ENCODE results near the gene ZG16. TPM values are rescaled to one million over a fixed set of nuclear protein-coding genes. Genes with fewer than 3 reads are reported as not detected.
"Not testable (repeated sequence)": the region's sequence is repeated elsewhere in the genome, so short reads cannot be mapped to it uniquely, and the experiment has no call there.

The ZG16 gene
- polyA plus RNA-seq, 1 donor from 2014 or later, result not detected

DNA sequence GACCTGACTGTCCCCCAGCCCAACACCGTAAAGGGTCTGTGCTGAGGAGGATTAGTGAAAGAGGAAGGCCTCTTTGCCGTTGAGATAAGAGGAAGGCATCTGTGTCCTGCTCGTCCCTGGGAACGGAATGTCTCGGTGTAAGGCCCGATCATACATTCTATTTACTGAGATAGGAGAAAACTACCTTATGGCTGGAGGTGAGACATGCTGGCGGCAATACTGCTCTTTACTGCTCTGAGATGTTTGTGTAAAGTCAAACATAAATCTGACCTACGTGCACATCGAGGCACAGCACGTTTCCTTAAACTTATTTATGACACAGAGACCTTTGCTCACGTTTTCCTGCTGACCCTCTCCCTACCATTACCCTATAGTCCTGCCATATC is 37.4 kb upstream of the ZG16 start:
- not testable (repeated sequence) for H3K27me3 ChIP-seq (ENCODE audit: insufficient read depth, low read depth, low read length); H3K9me2 ChIP-seq (ENCODE audit: insufficient read depth, low read length); H3K36me3 ChIP-seq (ENCODE audit: insufficient read depth, low read length); H3K9me3 ChIP-seq (ENCODE audit: low read length); H3F3A ChIP-seq (ENCODE audit: insufficient read depth, low read length, poor library complexity, severe bottlenecking); H2AFZ ChIP-seq (ENCODE audit: low read depth, low read length); H3K4me2 ChIP-seq (ENCODE audit: low read length); H3K27ac ChIP-seq (ENCODE audit: low read length); H3K4me3 ChIP-seq (ENCODE audit: low read length); H3K79me2 ChIP-seq (replicated peaks; ENCODE audit: insufficient read depth, low read length); H4K20me1 ChIP-seq (ENCODE audit: insufficient read depth); H3K9ac ChIP-seq (ENCODE audit: low read length)

DNA sequence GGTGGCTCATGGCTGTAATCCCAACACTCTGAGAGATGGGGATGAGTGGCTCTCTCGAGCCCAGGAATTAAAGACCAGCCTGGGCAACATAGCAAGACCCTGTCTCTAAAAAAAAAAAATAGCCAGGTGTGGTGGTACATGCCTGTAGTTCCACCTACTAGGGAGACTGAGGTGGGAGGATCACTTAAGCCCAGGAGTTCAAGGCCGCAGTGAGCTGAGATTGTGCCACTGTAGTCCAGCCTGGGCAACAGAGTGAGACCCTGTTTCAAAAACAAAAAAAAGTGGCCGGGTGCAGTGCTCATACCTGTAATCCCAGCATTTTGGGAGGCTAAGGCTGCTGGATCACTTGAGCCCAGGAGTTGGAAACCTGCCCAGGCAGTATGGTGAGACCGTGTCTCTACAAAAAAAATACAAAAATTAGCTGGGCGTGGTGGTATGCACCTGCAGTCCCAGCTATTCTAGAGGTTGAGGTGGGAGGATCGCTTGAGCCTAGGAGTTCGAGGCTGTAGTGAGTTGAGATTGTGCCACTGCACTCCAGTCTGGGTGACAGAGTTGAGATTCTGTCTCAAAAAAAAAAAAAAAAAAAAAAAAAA is 35.3 kb upstream of the ZG16 start:
- Histone ChIP-seq H3K9ac (ENCODE audit: low read length) (no peak overlapping the region), H3K36me3 (ENCODE audit: insufficient read depth, low read length) (no peaks in the 10 kb centered on the region), H3K79me2 (replicated peaks; ENCODE audit: insufficient read depth, low read length) (no peaks in the 10 kb centered on the region), H4K20me1 (ENCODE audit: insufficient read depth) (no peaks in the 10 kb centered on the region), H3K4me2 (ENCODE audit: low read length) (no peak overlapping the region), H3K4me3 (ENCODE audit: low read length) (no peak overlapping the region), H3K9me2 (ENCODE audit: insufficient read depth, low read length) (no peaks in the 10 kb centered on the region), H3K27me3 (ENCODE audit: insufficient read depth, low read depth, low read length) (no peaks in the 10 kb centered on the region), H3K27ac (ENCODE audit: low read length) (no peak overlapping the region), H3K9me3 (ENCODE audit: low read length) (no peaks in the 10 kb centered on the region), H2AFZ (ENCODE audit: low read depth, low read length) (no peak overlapping the region), H3F3A (ENCODE audit: insufficient read depth, low read length, poor library complexity, severe bottlenecking) (no peaks in the 10 kb centered on the region)
- TF ChIP-seq RAD21 (conservative IDR thresholded peaks at IDR 0.05), result no peak
- no peak for TF ChIP-seq POLR2AphosphoS5 (IDR thresholded peaks at IDR 0.05)
- TF ChIP-seq SMC3 (conservative IDR thresholded peaks at IDR 0.05; ENCODE audit: poor library complexity), result no peak
- TF ChIP-seq EP300 (conservative IDR thresholded peaks at IDR 0.05; ENCODE audit: poor library complexity, severe bottlenecking), result no peak
- TF ChIP-seq, protein P1, sequence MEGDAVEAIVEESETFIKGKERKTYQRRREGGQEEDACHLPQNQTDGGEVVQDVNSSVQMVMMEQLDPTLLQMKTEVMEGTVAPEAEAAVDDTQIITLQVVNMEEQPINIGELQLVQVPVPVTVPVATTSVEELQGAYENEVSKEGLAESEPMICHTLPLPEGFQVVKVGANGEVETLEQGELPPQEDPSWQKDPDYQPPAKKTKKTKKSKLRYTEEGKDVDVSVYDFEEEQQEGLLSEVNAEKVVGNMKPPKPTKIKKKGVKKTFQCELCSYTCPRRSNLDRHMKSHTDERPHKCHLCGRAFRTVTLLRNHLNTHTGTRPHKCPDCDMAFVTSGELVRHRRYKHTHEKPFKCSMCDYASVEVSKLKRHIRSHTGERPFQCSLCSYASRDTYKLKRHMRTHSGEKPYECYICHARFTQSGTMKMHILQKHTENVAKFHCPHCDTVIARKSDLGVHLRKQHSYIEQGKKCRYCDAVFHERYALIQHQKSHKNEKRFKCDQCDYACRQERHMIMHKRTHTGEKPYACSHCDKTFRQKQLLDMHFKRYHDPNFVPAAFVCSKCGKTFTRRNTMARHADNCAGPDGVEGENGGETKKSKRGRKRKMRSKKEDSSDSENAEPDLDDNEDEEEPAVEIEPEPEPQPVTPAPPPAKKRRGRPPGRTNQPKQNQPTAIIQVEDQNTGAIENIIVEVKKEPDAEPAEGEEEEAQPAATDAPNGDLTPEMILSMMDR (IDR thresholded peaks at IDR 0.05; ENCODE audit: poor library complexity, severe bottlenecking), result no peak
- TF ChIP-seq, protein P2, sequence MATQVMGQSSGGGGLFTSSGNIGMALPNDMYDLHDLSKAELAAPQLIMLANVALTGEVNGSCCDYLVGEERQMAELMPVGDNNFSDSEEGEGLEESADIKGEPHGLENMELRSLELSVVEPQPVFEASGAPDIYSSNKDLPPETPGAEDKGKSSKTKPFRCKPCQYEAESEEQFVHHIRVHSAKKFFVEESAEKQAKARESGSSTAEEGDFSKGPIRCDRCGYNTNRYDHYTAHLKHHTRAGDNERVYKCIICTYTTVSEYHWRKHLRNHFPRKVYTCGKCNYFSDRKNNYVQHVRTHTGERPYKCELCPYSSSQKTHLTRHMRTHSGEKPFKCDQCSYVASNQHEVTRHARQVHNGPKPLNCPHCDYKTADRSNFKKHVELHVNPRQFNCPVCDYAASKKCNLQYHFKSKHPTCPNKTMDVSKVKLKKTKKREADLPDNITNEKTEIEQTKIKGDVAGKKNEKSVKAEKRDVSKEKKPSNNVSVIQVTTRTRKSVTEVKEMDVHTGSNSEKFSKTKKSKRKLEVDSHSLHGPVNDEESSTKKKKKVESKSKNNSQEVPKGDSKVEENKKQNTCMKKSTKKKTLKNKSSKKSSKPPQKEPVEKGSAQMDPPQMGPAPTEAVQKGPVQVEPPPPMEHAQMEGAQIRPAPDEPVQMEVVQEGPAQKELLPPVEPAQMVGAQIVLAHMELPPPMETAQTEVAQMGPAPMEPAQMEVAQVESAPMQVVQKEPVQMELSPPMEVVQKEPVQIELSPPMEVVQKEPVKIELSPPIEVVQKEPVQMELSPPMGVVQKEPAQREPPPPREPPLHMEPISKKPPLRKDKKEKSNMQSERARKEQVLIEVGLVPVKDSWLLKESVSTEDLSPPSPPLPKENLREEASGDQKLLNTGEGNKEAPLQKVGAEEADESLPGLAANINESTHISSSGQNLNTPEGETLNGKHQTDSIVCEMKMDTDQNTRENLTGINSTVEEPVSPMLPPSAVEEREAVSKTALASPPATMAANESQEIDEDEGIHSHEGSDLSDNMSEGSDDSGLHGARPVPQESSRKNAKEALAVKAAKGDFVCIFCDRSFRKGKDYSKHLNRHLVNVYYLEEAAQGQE (IDR thresholded peaks at IDR 0.05; ENCODE audit: borderline replicate concordance), result no peak
- no peak for TF ChIP-seq MXI1 (conservative IDR thresholded peaks at IDR 0.05; ENCODE audit: poor library complexity, severe bottlenecking)
- no peak for TF ChIP-seq TAF1 (IDR thresholded peaks at IDR 0.05; ENCODE audit: low read depth)
- TF ChIP-seq EZH2 (IDR thresholded peaks at IDR 0.05; ENCODE audit: borderline replicate concordance, insufficient read depth, low read length, poor library complexity, severe bottlenecking), result no peak

DNA sequence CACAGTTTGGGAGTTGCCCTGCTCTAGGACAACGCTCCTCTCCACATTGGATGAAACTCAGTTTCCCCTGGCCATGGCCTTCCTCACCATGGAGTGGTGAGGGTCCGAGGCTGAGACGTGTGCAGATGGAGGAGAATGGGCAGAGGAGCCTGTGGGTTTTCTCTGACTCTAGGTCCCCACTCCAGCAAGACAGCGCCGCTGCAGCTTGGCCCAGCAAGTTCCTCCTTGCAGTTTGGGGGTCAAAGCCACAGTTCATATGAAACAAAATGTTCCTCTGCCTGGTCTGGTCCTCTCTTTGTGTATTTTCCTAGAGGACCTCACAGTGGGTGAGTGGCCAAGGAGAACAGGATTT is 34.6 kb upstream of the ZG16 start:
- Histone ChIP-seq H3K36me3 (ENCODE audit: insufficient read depth, low read length) (no peaks in the 10 kb centered on the region), H3K27ac (ENCODE audit: low read length) (no peak overlapping the region), H3K9me3 (ENCODE audit: low read length) (no peaks in the 10 kb centered on the region), H3K9ac (ENCODE audit: low read length) (no peak overlapping the region), H3F3A (ENCODE audit: insufficient read depth, low read length, poor library complexity, severe bottlenecking) (no peaks in the 10 kb centered on the region), H3K79me2 (replicated peaks; ENCODE audit: insufficient read depth, low read length) (no peaks in the 10 kb centered on the region), H3K27me3 (ENCODE audit: insufficient read depth, low read depth, low read length) (no peaks in the 10 kb centered on the region), H2AFZ (ENCODE audit: low read depth, low read length) (no peak overlapping the region), H3K4me3 (ENCODE audit: low read length) (no peak overlapping the region), H4K20me1 (ENCODE audit: insufficient read depth) (no peaks in the 10 kb centered on the region), H3K9me2 (ENCODE audit: insufficient read depth, low read length) (no peaks in the 10 kb centered on the region), H3K4me2 (ENCODE audit: low read length) (no peak overlapping the region)
- no peak for TF ChIP-seq MXI1 (conservative IDR thresholded peaks at IDR 0.05; ENCODE audit: poor library complexity, severe bottlenecking)
- TF ChIP-seq TAF1 (IDR thresholded peaks at IDR 0.05; ENCODE audit: low read depth), result no peak
